K562 (cell line): ENCODE data around the gene MBD3L4. TPM values are rescaled to one million over a fixed set of nuclear protein-coding genes. Genes with fewer than 3 reads are reported as not detected.

Experiments
- CBFA2T2 ChIP-seq: fragments of 450-650 bp; conservative IDR thresholded peaks from 2 replicates; pipeline ENCODE4 v1.6.1; 2017; ENCODE audit warnings: mild to moderate bottlenecking
- CBX1 ChIP-seq: sonication (generic); IDR thresholded peaks from 2 replicates; pipeline ENCODE4 v1.6.1; 2016; ENCODE audit warnings: antibody characterized with exemption, low read depth, mild to moderate bottlenecking
- E2F1 ChIP-seq: sonication (generic); formaldehyde crosslinking; IDR thresholded peaks from 2 replicates; pipeline ENCODE4 v1.8.1; 2023; ENCODE audit warnings: mild to moderate bottlenecking, missing genetic modification reagents, moderate library complexity
- EZH2 ChIP-seq: IDR thresholded peaks from 2 replicates; pipeline ENCODE4 v1.6.1; 2012; ENCODE audit warnings: low read depth, mild to moderate bottlenecking, inconsistent platforms, low read length, borderline replicate concordance
- FIP1L1 ChIP-seq: fragments of 200-400 bp; formaldehyde crosslinking; IDR thresholded peaks from 2 replicates; pipeline ENCODE4 v1.6.1; 2018; ENCODE audit warnings: mild to moderate bottlenecking, low read depth, low read length; ENCODE audit not compliant: poor library complexity, severe bottlenecking
- JUN ChIP-seq, 2 experiments: sonication (generic) in 1 of 2; formaldehyde crosslinking in 1 of 2; IDR thresholded peaks; 2 replicates each; pipeline versions ENCODE4 v1.6.1 to v1.8.0; 2012 to 2022; ENCODE audit warnings: borderline replicate concordance in 2 of 2, mild to moderate bottlenecking in 2 of 2, improper control_type of control experiment in 1 of 2, low read depth in 1 of 2, low read length in 1 of 2, missing genetic modification reagents in 1 of 2
- MAX ChIP-seq: sonication (generic); formaldehyde crosslinking; IDR thresholded peaks from 2 replicates; pipeline ENCODE4 v1.9.0; 2022; ENCODE audit warnings: mild to moderate bottlenecking, missing genetic modification reagents
- NFYB ChIP-seq: IDR thresholded peaks from 2 replicates; pipeline ENCODE4 v1.6.1; 2011; ENCODE audit warnings: mild to moderate bottlenecking, moderate library complexity; ENCODE audit not compliant: insufficient read length; ENCODE audit errors: extremely low read depth
- OTX1 ChIP-seq: fragments of 450-650 bp; formaldehyde crosslinking; IDR thresholded peaks from 2 replicates; pipeline ENCODE4 v1.4.0; 2022; ENCODE audit warnings: mild to moderate bottlenecking
- SETDB1 ChIP-seq: IDR thresholded peaks from one replicate; pipeline ENCODE4 v1.6.1; 2012; ENCODE audit warnings: low read length, control low read depth, inconsistent platforms
- SIRT6 ChIP-seq: IDR thresholded peaks from one replicate; pipeline ENCODE4 v1.6.1; 2012; ENCODE audit warnings: low read depth, mild to moderate bottlenecking, control low read depth, inconsistent platforms, low read length, moderate library complexity
- SNIP1 ChIP-seq: fragments of 450-650 bp; IDR thresholded peaks from 2 replicates; pipeline ENCODE4 v1.7.1; 2017; ENCODE audit warnings: low read depth, mild to moderate bottlenecking
- THRA ChIP-seq: fragments of 450-650 bp; IDR thresholded peaks from 2 replicates; pipeline ENCODE4 v1.6.1; 2017; ENCODE audit warnings: mild to moderate bottlenecking, moderate library complexity
- USF1 ChIP-seq: sonication (generic); formaldehyde crosslinking; IDR thresholded peaks from 2 replicates; pipeline ENCODE4 v1.9.0; 2022; ENCODE audit warnings: mild to moderate bottlenecking, missing genetic modification reagents
- ZC3H8 ChIP-seq: fragments of 450-650 bp; IDR thresholded peaks from 2 replicates; pipeline ENCODE4 v1.6.1; 2017
- ZEB2 ChIP-seq: fragments of 450-650 bp; IDR thresholded peaks from 2 replicates; pipeline ENCODE4 v1.6.1; 2016
- ZNF274 ChIP-seq: IDR thresholded peaks from 2 replicates; pipeline ENCODE4 v1.6.1; 2011; ENCODE audit warnings: low read depth, mild to moderate bottlenecking, low read length, moderate library complexity, borderline replicate concordance
- ZNF408 ChIP-seq: fragments of 250-450 bp; sonication (Bioruptor Pico); IDR thresholded peaks from 2 replicates; pipeline ENCODE4 v1.4.0; 2020; ENCODE audit warnings: low read depth, mild to moderate bottlenecking, moderate library complexity
- ZNF76 ChIP-seq: fragments of 250-450 bp; sonication (Bioruptor Pico); IDR thresholded peaks from 2 replicates; pipeline ENCODE4 v1.4.0; 2020; ENCODE audit warnings: mild to moderate bottlenecking, moderate library complexity, borderline replicate concordance
- ZSCAN32 ChIP-seq: fragments of 450-650 bp; formaldehyde crosslinking; IDR thresholded peaks from 2 replicates; pipeline ENCODE4 v1.4.0; 2020; ENCODE audit warnings: mild to moderate bottlenecking, moderate library complexity
- polyA plus RNA-seq, 8 experiments: library from polyadenylated mRNA; depleted of rRNA in 4 of 8; stranded (reverse) in 5 of 8; unstranded in 3 of 8; fragments of >200 nt; fragmentation: Nextera tagmentation in 2 of 8; fragmentation: Illumina TruSeq in 1 of 8; extraction: Ambion mirVana in 2 of 8; extraction: Trizol in 1 of 8; gene quantifications; 2 replicates each; pipeline versions ENCODE4 v1.2.1 to v1.2.3, GENCODE V29; 2011 to 2014; ENCODE audit warnings: inconsistent platforms in 1 of 8, missing spikeins in 1 of 8
- total RNA-seq, 7 experiments: library from RNA; depleted of rRNA in 6 of 7; stranded (reverse); fragments of >200 nt in 6 of 7; fragmentation: Illumina TruSeq in 2 of 7; extraction: Trizol in 2 of 7; gene quantifications; 2 replicates each; pipeline versions ENCODE4 v1.2.1 to v1.2.3, GENCODE V29; 2011 to 2021; ENCODE audit warnings: low replicate concordance in 1 of 7
- TF ChIP-seq, protein P1 (sequence below): fragments of 450-650 bp; IDR thresholded peaks from 2 replicates; pipeline ENCODE4 v1.6.1; 2016
- TF ChIP-seq, protein P2 (sequence below): sonication (generic); formaldehyde crosslinking; IDR thresholded peaks from 2 replicates; pipeline ENCODE4 v1.8.0; 2022; ENCODE audit warnings: mild to moderate bottlenecking, missing genetic modification reagents

MBD3L4 gene
- total and polyA plus RNA-seq, 9 of the 15 experiments (the other 6 are each of a cell fraction or from before 2014, with no cell fraction given): not detected

- TF ChIP-seq FIP1L1 (no peak), SNIP1 (no peak), ZNF408 (no peak), EZH2 (no peak), ZNF76 (no peak), ZNF274 (peak; percentile 100), SETDB1 (no peak), USF1 (CRISPR knock-in tag) (no peak), JUN (IDR thresholded peaks at IDR 0.05; ENCODE audit: borderline replicate concordance, low read depth, low read length) (peak; percentile 46; the same call in 1 of the 2 replicates), JUN (CRISPR knock-in tag; IDR thresholded peaks at IDR 0.05; ENCODE audit: borderline replicate concordance) (no peak), SIRT6 (no peak), THRA (no peak), MAX (CRISPR knock-in tag) (no peak), CBX1 (peak; percentile 92), CBFA2T2 (no peak), OTX1 (CRISPR knock-in tag) (no peak), E2F1 (no peak), ZSCAN32 (CRISPR knock-in tag) (no peak), ZC3H8 (no peak), ZEB2 (peak; percentile 90), NFYB (no peak)
- TF ChIP-seq, protein P1, sequence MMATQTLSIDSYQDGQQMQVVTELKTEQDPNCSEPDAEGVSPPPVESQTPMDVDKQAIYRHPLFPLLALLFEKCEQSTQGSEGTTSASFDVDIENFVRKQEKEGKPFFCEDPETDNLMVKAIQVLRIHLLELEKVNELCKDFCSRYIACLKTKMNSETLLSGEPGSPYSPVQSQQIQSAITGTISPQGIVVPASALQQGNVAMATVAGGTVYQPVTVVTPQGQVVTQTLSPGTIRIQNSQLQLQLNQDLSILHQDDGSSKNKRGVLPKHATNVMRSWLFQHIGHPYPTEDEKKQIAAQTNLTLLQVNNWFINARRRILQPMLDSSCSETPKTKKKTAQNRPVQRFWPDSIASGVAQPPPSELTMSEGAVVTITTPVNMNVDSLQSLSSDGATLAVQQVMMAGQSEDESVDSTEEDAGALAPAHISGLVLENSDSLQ: no peak
- TF ChIP-seq, protein P2, sequence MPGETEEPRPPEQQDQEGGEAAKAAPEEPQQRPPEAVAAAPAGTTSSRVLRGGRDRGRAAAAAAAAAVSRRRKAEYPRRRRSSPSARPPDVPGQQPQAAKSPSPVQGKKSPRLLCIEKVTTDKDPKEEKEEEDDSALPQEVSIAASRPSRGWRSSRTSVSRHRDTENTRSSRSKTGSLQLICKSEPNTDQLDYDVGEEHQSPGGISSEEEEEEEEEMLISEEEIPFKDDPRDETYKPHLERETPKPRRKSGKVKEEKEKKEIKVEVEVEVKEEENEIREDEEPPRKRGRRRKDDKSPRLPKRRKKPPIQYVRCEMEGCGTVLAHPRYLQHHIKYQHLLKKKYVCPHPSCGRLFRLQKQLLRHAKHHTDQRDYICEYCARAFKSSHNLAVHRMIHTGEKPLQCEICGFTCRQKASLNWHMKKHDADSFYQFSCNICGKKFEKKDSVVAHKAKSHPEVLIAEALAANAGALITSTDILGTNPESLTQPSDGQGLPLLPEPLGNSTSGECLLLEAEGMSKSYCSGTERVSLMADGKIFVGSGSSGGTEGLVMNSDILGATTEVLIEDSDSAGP: no peak
These were observed 43.3 kb upstream of the MBD3L4 start (continued) for GRCh38 chr19:7083076-7083956.
